HG03342 (cell line): ENCODE data around the gene MN1.

ENCODE experiments used
- ATAC-seq: cut with Tn5 transposase; IDR thresholded peaks from one replicate; pipeline ENCODE4 v1.9.1; 2021; ENCODE audit warnings: mild to moderate bottlenecking, moderate library complexity; ENCODE audit not compliant: unreplicated experiment

MN1 gene

GRCh38 chr22:27786291-27786932, 15.1 kb downstream of the MN1 start:
- no peak for ATAC-seq

DNA sequence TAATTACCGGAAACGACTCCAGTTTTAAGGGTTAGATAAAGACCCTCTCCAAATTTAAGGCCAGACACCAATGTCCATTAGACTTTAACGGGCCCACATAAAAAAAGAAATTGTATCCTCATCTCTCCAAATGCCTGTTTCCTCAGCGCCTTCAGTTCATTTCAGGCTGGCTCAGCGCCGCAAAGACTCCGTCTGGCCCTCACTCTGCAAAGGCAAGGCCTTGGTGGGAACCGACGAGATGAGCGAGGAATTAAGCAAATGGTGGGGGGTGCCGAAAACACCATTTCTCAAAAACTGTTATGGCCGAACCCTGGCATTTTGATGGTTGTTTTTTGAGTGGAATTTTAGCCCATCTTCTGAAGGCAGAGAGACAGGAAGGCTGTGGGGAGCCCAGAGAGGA, 15.7 kb downstream of the MN1 start:
- ATAC-seq, result no peak

DNA sequence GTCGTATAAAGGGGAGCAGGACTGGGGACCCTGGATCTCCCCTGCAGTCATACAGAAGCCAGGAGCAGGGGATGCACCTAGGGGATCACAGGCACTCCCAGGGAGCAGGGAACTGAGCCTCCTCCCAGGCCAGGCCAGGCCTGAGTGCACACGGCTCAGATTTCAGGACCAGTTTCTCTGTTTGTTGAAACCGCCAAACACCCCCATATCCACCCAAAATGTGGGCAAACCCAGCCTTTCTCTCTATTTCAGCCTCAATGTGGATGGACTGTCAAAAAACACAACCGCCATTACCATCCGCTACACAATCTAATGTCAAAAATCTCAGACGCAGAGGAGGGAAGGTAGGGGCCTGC, 17.5 kb downstream of the MN1 start:
- ATAC-seq, result no peak

DNA sequence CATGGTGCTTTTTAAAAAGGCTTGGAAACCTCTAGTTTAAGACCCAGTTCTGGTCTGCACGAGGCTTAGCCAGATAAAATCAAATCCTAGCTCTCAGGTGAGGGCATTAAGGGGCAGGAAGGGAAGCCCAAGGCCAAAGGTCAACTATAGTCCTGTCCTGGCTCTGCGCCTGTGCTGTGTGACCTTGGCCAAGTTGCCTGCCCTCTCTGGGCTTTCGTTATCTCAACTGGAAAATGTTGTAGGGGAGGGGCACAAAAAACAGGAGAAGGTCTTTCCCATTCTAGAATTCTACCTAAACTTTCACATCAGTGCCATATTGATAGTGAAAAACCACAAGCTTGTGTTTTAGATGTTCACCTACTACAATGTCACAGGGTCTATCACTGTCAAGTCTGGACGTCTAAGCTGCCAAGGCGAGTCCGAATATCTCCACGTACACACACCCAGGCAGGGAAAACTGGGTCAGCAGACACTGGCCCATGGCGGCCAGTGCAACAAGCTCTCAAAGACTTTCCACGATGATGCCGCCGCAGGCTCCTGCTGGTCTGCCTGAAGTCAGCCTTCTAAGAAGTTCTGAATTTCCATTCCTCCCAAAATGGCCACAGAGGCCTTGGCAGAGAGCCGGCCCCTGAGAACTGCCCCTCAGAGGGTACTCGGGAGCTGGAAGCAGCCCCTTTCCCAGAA, 18.0 kb downstream of the MN1 start:
- ATAC-seq, result no peak

DNA sequence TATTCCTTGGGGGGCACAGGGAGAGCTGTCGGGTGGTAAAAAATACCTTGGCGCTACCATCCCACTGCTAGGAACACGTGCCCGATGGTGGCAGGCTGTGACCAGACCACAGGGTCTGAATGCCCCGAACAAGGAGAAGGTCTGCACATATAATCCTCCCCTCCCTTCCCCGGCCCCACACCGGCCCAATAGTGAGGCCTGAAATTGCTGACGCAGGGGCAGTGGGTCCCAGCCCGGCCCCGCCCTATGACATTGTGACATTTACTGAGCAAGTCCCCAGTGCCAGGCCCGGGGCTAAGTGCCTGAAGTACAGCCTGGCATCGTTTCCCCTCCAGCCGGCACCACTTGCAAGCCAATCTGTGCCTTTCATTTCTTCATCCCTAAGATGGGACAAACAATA, 19.5 kb downstream of the MN1 start:
- no peak for ATAC-seq

- no peak for ATAC-seq
Measured at GRCh38 chr22:27780161-27780575, 21.4 kb downstream of the MN1 start.

- no peak for ATAC-seq
Measured at GRCh38 chr22:27779643-27780042, 21.9 kb downstream of the MN1 start.

GRCh38 chr22:27778294-27779090, 23.1 kb downstream of the MN1 start:
- ATAC-seq, result no peak

GRCh38 chr22:27777128-27777527, 24.4 kb downstream of the MN1 start:
- ATAC-seq, result no peak

GRCh38 chr22:27776650-27776958, 25.0 kb downstream of the MN1 start:
- no peak for ATAC-seq

DNA sequence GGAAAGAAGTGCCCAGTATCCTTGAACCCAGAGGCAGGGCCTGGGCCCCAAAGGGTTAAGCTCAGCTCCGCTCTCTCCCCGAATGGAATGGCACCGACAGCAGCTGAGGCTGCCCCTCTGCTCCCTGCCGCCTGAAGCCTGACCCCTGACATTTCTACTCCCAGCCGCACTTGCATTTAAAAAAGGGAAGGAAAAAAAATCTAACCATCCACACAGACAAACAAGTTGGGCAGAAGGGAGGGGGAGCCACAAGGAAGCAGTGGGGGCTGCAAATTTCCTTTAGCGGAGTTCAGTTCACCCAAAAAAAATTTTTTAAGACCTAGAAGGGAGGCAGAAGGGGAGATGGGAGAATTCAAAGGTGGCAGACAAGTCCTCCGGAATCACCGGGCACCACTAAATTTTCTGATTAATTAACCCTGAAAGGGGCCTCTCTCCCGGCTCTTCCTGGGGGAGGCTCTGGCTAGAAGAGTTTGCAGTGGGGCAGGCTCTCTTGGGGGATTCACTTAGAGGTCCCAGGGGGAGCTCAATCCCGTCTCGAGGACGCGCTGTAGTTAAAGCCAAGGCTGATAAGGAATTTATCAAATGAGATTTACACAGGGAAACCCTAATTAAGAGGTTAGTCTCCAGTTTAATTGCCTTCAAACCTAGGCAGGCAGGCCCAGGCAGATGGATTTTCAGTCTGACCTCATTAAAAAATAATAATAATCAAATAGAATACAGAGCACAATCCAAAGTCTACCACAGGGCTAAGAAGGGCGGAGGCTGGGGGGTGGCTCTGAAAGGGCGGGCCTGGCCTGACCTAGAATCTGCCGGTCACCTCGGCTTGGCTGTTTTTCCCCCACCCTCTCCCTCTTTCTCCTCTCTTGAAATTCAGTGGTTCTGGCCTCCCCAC, 25.6 kb downstream of the MN1 start:
- ATAC-seq, result no peak

GRCh38 chr22:27775087-27775698, 26.4 kb downstream of the MN1 start:
- ATAC-seq, result no peak

- no peak for ATAC-seq
Measured at GRCh38 chr22:27774200-27774599, 27.4 kb downstream of the MN1 start.

DNA sequence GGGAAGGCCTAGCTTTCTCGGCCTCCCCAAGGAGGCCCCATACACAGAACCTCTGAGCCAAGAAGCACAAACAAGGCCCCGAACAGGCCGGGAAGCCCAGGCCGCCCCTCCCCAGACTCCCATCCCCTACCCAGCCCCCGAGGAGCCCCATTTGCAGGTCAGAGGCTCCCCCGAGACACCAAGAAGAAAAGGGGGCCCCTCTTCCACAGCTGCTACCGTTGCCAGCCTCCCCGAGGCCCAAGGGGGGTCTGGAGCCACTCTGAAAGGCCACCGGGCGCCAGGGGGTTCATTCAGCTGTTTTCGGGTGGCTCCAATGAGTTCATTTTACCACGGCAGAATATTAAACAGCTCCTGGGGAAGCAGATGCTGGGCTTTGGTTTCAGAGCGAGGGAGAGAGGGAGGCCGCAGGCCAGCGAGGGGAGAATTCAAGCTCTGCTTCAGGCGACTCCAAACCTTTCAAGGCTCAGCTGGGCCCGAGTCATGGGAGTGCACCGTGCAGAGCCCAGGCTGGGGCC, 28.5 kb downstream of the MN1 start:
- ATAC-seq, result no peak

GRCh38 chr22:27772081-27772983, 29.2 kb downstream of the MN1 start:
- ATAC-seq, result no peak

- ATAC-seq, result no peak
Measured at GRCh38 chr22:27771637-27772036, 29.9 kb downstream of the MN1 start.

GRCh38 chr22:27769012-27769411, 32.5 kb downstream of the MN1 start:
- ATAC-seq, result no peak

DNA sequence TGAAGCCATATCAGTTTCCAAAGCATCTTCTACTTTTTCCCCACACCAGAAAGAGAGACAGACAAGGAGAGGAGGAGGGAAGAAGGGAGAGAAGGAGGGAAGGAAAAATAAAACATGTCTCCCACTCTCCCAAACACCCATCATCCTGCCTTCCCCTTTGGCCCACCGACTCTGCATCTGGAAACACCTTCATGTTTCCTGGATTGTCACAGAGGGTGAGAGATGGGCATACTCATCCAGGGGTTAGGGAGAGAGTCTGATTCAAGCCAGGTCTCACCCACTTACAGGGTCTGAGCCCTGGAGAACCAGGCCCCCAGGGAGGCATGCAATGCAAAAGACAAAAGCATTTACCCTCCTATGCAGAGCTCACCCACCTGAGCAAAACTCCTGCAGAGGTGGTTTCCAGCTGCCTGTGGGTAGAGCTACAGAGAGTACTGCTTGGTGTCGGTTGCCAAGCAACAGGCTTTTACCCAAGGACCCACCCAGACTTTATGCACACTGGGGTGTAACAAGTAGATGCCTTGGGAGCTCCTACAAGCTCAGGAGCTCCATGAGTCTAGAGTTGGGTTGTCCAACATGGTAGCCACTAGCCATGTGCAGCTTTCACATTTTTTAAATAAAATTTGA, 33.4 kb downstream of the MN1 start:
- no peak for ATAC-seq

- ATAC-seq, result no peak
Measured at GRCh38 chr22:27766679-27767078, 34.9 kb downstream of the MN1 start.
